ENCODE results near the gene LMO3. TPM values are rescaled to one million over a fixed set of nuclear protein-coding genes. Genes with fewer than 3 reads are reported as not detected.

Gene LMO3
- total RNA-seq, 1 donor from 2014 or later, result 54.3 TPM

GRCh38 chr12:16506394-16506793 lies 99.6 kb downstream of the LMO3 start:
- H3K27ac Mint-ChIP-seq, result no peak overlapping the region
- Histone ChIP-seq H4K20me1 (ENCODE audit: low read depth) (no peaks in the 10 kb centered on the region), H3K4me1 (no peaks in the 10 kb centered on the region), H3K36me3 (no peaks in the 10 kb centered on the region), H3K9ac (no peak overlapping the region), H3K27ac (no peak overlapping the region), H3K4me3 (no peak overlapping the region), H3K27me3 (no peaks in the 10 kb centered on the region), H3F3A (ENCODE audit: low read depth) (no peaks in the 10 kb centered on the region), H3K79me2 (ENCODE audit: low read depth) (no peaks in the 10 kb centered on the region), H2AFZ (replicated peaks) (no peak overlapping the region), H3K4me2 (no peak overlapping the region), H3K9me3 (ENCODE audit: low read depth) (no peaks in the 10 kb centered on the region)
- TF ChIP-seq EZH2 (IDR thresholded peaks at IDR 0.05) (no peak), EZH2phosphoT487 (IDR thresholded peaks at IDR 0.05) (no peak), CTCF (IDR thresholded peaks at IDR 0.05) (no peak)
- no peak overlapping the region for H3K4me3 Mint-ChIP-seq
- H3K4me1 Mint-ChIP-seq, result peaks cover 2% of the 10 kb centered on the region
- no peaks in the 10 kb centered on the region for H3K9me3 Mint-ChIP-seq
- H3K27me3 Mint-ChIP-seq (ENCODE audit: insufficient read depth, low read depth), result peaks cover 4% of the 10 kb centered on the region
- DNase-seq (ENCODE audit: low spot score), result no peak
- H3K36me3 Mint-ChIP-seq, result no peaks in the 10 kb centered on the region

GRCh38 chr12:16504200-16504599 lies 101.8 kb downstream of the LMO3 start:
- no peak overlapping the region for H3K27ac ChIP-seq
- H4K20me1 ChIP-seq (ENCODE audit: low read depth), result no peaks in the 10 kb centered on the region
- peaks cover 4% of the 10 kb centered on the region for H3K27me3 Mint-ChIP-seq (ENCODE audit: insufficient read depth, low read depth)
- no peak for TF ChIP-seq EZH2 (IDR thresholded peaks at IDR 0.05)
- TF ChIP-seq EZH2phosphoT487 (IDR thresholded peaks at IDR 0.05), result no peak
- TF ChIP-seq CTCF (IDR thresholded peaks at IDR 0.05), result no peak
- no peaks in the 10 kb centered on the region for H3K9me3 ChIP-seq (ENCODE audit: low read depth)
- H3K9ac ChIP-seq, result no peak overlapping the region
- no peak overlapping the region for H2AFZ ChIP-seq (replicated peaks)
- H3K4me1 Mint-ChIP-seq, result no peaks in the 10 kb centered on the region
- no peaks in the 10 kb centered on the region for H3K4me1 ChIP-seq
- H3K4me2 ChIP-seq, result no peak overlapping the region
- DNase-seq (ENCODE audit: low spot score), result no peak
- no peaks in the 10 kb centered on the region for H3K9me3 Mint-ChIP-seq
- H3K4me3 Mint-ChIP-seq, result no peak overlapping the region
- H3K36me3 Mint-ChIP-seq, result no peaks in the 10 kb centered on the region
- H3K79me2 ChIP-seq (ENCODE audit: low read depth), result no peaks in the 10 kb centered on the region
- no peaks in the 10 kb centered on the region for H3F3A ChIP-seq (ENCODE audit: low read depth)
- H3K27me3 ChIP-seq, result no peaks in the 10 kb centered on the region
- no peak overlapping the region for H3K4me3 ChIP-seq
- no peak overlapping the region for H3K27ac Mint-ChIP-seq
- no peaks in the 10 kb centered on the region for H3K36me3 ChIP-seq

GRCh38 chr12:16499611-16500010 lies 106.4 kb downstream of the LMO3 start:
- H3K27me3 Mint-ChIP-seq (ENCODE audit: insufficient read depth, low read depth), result peaks cover 2% of the 10 kb centered on the region
- no peaks in the 10 kb centered on the region for H3K4me1 Mint-ChIP-seq

More at GRCh38 chr12:16499611-16500010, 106.4 kb downstream of the LMO3 start:
- no peaks in the 10 kb centered on the region for H3K36me3 ChIP-seq
- H3K27me3 ChIP-seq, result no peaks in the 10 kb centered on the region
- no peaks in the 10 kb centered on the region for H3F3A ChIP-seq (ENCODE audit: low read depth)
- H3K79me2 ChIP-seq (ENCODE audit: low read depth), result no peaks in the 10 kb centered on the region
- H3K27ac Mint-ChIP-seq, result no peak overlapping the region
- no peak overlapping the region for H3K4me3 Mint-ChIP-seq
- H3K9ac ChIP-seq, result no peak overlapping the region
- no peaks in the 10 kb centered on the region for H3K9me3 ChIP-seq (ENCODE audit: low read depth)
- H2AFZ ChIP-seq (replicated peaks), result no peak overlapping the region
- no peak overlapping the region for H3K27ac ChIP-seq
- H3K4me3 ChIP-seq, result no peak overlapping the region
- H3K4me2 ChIP-seq, result no peak overlapping the region
- H3K9me3 Mint-ChIP-seq, result no peaks in the 10 kb centered on the region
- no peaks in the 10 kb centered on the region for H4K20me1 ChIP-seq (ENCODE audit: low read depth)
- H3K36me3 Mint-ChIP-seq, result no peaks in the 10 kb centered on the region
- H3K4me1 ChIP-seq, result no peaks in the 10 kb centered on the region
- no peak for TF ChIP-seq CTCF (IDR thresholded peaks at IDR 0.05)
- no peak for TF ChIP-seq EZH2 (IDR thresholded peaks at IDR 0.05)
- TF ChIP-seq EZH2phosphoT487 (IDR thresholded peaks at IDR 0.05), result no peak
- DNase-seq (ENCODE audit: low spot score), result no peak
